CD4-positive, alpha-beta T cell treated with Interferon alpha-2 for 1 hour (primary cell): ENCODE measurements around the gene CD4.
A peak's percentile ranks its signal among the peaks of the same experiment; 100 is the strongest.
"Not testable (repeated sequence)": the region's sequence is repeated elsewhere in the genome, so short reads cannot be mapped to it uniquely, and the experiment has no call there.

Experiments used
- DNase-seq, 2 donors: peaks; one replicate each; pipeline ENCODE4 v3.0.0-alpha.2; 2020 to 2022

CD4 gene

DNA sequence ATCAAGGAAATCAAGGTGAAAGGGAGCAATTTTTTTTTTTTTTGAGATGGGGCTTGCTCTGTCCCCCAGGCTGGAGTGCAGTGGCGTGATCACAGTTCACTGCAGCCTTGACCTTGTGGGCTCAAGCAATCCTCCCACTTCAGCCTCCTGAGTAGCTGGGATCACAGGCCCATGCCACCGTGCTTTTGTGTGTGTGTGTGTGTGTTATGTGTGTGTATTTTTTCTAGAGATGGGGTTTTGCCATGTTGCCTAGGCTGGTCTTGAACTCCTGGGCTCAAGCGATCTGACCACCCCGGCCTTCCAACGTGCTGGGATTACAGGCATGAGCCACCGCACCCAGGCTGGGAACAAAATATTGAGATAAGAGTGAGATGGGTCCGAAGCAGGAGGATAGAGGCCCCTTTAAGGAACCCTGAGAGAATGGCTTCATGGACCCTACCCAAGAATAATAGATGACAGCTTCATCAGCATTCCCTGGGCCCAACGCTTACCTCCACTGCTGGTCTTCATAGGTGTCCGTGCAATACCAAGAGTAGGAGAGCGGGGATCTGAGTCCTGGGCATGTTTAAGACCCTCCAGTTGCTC is 60.7 kb downstream of the CD4 start:
- DNase-seq: no peak

- DNase-seq: no peak
Measured at GRCh38 chr12:6850796-6851152, 61.4 kb downstream of the CD4 start.

DNA sequence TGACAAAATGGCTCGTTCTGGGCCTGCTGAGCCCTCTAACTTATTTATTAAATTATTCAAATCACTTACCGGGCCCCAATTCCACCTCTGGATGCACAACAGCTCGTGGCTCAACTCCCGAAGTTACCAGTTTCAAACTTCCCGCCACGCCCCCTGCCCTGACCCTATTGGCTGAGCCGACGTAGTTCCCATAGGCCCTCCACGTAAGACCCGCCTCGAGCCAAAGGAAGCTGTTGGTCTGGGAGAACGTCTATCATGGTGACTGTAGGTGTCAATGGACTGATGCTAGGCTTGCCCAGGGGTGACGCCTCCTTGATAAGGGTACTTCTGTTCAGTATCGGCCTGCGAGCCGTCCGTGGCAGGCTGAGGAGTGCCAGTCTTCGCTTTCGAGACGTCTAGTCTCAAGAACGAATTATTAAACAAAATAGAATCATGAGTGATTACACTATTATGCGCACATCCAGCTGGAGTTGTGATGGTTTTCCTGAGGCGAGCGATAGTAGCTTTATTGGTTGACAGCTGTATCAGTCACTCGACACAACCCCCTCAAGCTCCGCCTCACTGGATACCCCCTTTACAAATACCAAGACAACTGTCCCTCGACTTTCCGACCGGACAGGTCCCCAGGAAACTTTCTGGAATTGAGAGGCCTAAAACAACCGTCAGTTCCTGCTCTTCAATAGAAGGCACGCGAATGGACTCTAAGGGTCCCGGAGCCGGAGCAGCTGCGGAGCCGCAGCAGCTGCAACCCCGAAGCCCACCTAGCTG is 62.0 kb downstream of the CD4 start, which contains the start of gene CDCA3:
CDCA3 (minus strand) TSS at position 134 of the 768 bp plus-strand sequence. CDS start 334 bp downstream, outside the sequence.
- DNase-seq: peak; percentile 96 to 97

GRCh38 chr12:6851921-6852650 is 62.8 kb downstream of the CD4 start, which contains the start of gene USP5:
USP5 (plus strand) TSS chr12:6852150; CDS start chr12:6852180, 30 bp downstream.
- peak; percentile 99 for DNase-seq

GRCh38 chr12:6852651-6853354 is 63.5 kb downstream of the CD4 start:
- peak; percentile 30 to 73 for DNase-seq

GRCh38 chr12:6853626-6854025 is 64.3 kb downstream of the CD4 start:
- no peak for DNase-seq

DNA sequence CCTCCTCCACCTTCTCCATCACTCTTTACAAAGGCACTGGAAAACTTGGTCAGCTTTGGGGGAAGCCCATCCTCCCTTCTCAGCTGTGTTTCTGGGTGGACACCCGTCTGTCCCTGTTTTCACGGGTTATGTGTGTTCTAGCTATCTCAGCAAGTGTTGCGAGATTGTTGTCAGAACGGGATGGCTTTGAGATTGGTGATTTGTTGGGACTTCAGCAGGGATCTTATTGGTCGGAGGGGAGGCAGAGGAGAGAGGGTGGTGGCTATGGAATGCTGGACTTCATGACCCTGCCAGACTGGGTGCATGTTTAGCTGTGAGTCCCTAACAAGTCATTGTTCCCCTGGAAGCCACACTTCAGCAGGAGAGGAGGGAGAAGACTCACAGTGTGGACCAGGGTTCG is 64.7 kb downstream of the CD4 start:
- DNase-seq: no peak

DNA sequence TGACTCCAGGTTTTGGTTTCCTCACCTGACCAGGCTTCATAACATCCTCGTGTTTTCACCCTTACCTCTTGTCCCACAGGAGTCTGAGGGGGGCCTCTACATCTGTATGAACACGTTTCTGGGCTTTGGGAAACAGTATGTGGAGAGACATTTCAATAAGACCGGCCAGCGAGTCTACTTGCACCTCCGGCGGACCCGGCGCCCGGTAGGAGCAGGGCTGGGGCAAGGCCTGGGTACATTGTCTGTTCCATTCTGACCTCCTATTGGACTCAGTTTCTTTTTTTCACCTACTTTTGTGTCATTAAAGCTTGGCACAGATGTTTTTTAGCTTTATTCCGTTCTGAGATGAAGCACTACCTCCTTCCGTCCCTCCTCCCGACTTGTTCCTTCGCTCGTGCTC is 66.0 kb downstream of the CD4 start:
- no peak for DNase-seq

- no peak for DNase-seq
Measured at GRCh38 chr12:6858799-6859198, 69.5 kb downstream of the CD4 start.

DNA sequence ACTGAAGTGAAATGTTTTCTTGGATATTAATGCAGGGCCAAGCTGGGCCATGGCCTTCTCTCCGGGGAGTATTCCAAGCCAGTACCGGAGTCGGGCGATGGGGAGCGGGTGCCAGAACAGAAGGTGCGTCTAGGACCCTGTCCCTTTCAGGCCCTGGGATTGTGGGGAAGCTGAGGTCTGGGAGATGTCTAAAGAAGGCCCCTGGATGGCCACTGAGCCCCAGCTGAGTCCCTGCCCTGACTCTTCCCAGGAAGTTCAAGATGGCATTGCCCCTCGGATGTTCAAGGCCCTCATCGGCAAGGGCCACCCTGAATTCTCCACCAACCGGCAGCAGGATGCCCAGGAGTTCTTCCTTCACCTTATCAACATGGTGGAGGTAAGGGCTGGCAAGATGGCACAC is 70.8 kb downstream of the CD4 start:
- DNase-seq: no peak

DNA sequence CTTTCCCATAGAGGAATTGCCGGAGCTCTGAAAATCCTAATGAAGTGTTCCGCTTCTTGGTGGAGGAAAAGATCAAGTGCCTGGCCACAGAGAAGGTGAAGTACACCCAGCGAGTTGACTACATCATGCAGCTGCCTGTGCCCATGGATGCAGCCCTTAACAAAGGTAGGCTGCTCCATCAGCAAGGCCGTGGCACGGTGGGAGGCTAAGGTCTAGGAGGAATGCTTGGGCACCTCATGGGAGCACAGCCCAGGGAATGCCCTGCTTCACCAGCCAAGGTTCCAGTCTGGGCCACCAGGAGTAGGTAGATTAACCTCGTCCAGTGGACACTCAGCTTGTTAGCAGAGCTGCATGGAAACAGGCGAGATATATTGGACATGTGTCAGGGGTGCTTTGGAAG is 71.6 kb downstream of the CD4 start:
- no peak for DNase-seq

- DNase-seq: no peak
Measured at GRCh38 chr12:6861391-6861790, 72.1 kb downstream of the CD4 start.

DNA sequence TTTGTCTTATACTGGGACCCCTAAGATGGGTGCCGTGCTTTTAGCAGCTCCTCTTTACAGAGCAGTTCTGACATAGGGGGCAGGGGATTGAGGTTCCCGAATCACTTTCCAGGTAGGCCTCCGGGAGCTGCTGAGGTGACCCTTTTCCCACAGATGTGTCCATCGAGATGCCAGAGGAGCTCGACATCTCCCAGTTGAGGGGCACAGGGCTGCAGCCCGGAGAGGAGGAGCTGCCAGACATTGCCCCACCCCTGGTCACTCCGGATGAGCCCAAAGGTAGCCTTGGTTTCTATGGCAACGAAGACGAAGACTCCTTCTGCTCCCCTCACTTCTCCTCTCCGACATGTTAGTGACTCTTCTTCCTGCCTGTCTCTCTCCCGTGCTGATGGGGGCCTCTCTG is 73.7 kb downstream of the CD4 start:
- no peak for DNase-seq

DNA sequence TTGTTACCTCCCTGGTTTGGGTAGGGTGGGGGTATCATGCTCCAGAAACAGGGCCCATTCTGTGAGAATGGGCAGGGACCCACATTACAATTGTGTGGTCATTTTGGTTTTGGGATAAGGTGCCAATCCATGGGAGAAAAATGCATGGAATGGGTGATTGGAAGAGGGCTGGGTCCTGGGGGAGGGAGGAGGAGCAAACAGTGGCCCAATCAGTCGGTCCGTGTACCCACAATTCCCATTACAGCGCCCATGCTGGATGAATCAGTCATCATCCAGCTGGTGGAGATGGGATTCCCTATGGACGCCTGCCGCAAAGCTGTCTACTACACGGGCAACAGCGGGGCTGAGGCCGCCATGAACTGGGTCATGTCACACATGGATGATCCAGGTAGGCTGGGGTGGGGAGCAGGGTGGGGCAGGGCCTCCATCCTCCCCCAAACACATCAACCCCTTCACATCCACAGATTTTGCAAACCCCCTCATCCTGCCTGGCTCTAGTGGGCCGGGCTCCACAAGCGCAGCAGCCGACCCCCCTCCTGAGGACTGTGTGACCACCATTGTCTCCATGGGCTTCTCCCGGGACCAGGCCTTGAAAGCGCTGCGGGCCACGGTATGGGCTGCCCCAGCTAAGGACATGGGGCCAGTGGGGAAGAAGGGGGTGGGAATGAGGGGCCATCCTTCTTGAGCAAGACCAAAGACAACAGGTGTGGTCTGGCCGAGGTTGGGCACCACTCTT is 74.4 kb downstream of the CD4 start:
- no peak for DNase-seq

DNA sequence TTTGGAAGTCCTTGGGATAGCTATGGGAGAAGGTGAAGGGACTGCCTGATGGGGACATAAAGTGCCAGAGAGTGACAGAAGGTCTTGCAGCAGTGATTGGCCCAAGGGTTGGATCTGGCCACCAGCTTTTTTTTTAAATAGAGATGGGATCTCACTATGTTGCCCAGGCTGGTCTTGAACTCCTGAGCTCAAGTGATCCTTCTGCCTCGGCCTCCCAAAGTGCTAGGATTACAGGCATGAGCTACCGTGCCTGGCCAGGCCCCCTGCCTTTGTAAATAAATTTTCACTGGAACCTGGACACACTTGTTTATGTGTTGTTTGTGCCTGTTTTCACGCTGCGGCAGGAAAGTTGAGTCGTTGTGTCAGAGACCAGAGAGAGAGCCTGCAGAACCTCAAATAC is 76.0 kb downstream of the CD4 start:
- DNase-seq: not testable (repeated sequence)

GRCh38 chr12:6866163-6866919 is 77.0 kb downstream of the CD4 start:
- DNase-seq: no peak

GRCh38 chr12:6866920-6867412 is 77.6 kb downstream of the CD4 start:
- DNase-seq: no peak

- peak; percentile 82 to 89 for DNase-seq
Measured at GRCh38 chr12:6867413-6868210, 78.3 kb downstream of the CD4 start, which contains the start of gene TPI1. TPI1 (plus strand) TSS chr12:6867531; CDS start chr12:6867567, 36 bp downstream.

DNA sequence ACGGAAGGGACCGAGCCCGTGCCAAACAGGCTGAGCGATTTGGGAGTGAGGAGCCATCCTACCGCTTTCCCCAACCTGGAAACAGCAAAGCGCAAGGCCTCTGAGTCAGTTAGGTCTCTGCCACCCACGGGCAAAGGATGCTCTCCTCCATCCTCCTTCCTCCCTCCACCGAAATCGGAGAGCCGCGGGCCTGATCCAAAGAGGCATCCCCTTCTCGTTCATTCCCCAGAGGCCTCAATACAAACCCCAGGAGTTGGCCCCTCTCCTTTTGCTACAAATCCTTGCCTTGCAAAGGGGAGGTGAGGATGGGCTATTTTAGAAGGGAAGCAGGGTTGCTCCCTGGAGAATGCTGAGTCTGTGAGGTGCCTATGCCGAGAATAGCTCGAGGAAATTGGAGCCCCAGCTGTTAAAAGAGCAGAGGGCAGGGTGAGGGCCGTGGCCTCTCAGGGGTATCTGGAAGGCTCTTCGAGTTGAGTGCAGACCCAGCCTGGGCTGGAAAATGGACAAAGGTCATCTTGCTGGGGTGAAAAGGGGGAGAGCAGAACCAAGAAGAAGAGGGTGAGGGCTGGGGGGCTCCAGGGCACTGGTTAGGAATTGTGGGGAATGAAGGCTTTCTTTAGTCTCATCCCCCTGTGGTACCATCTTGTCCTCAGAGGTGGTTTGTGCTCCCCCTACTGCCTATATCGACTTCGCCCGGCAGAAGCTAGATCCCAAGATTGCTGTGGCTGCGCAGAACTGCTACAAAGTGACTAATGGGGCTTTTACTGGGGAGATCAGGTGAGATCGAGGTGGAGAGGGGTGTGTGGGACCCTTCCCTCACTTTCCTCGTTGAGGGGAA is 79.1 kb downstream of the CD4 start:
- DNase-seq: no peak
